Osteoblast (primary cell): ENCODE data around the gene LRRC10. TPM values are rescaled to one million over a fixed set of nuclear protein-coding genes. Genes with fewer than 3 reads are reported as not detected.

ENCODE experiments used
- DNase-seq: peaks from one replicate; pipeline ENCODE4 v3.0.0; 2011; ENCODE audit warnings: low spot score, mixed read lengths; ENCODE audit not compliant: insufficient read length; ENCODE audit errors: missing footprints
- H2AFZ ChIP-seq: 2 replicates; pipeline ENCODE4 v1.6.0; 2011; ENCODE audit warnings: mild to moderate bottlenecking, low read length
- H3K27ac ChIP-seq: 2 replicates; pipeline ENCODE4 v1.5.1; 2011; ENCODE audit warnings: mild to moderate bottlenecking, low read depth, low read length, moderate library complexity
- H3K27me3 ChIP-seq: 2 replicates; pipeline ENCODE4 v1.6.0; 2012; ENCODE audit warnings: mild to moderate bottlenecking, control low read depth, inconsistent platforms, low read length, moderate library complexity; ENCODE audit not compliant: insufficient read depth
- H3K36me3 ChIP-seq: 2 replicates; pipeline ENCODE4 v1.5.1; 2011; ENCODE audit warnings: mild to moderate bottlenecking, low read length, control low read depth, moderate library complexity; ENCODE audit not compliant: insufficient read depth
- H3K4me1 ChIP-seq: 2 replicates; pipeline ENCODE4 v1.5.1; 2011; ENCODE audit warnings: mild to moderate bottlenecking, low read length, control low read depth, moderate library complexity; ENCODE audit not compliant: insufficient read depth
- H3K4me2 ChIP-seq: 2 replicates; pipeline ENCODE4 v1.6.0; 2011; ENCODE audit warnings: mild to moderate bottlenecking, low read length; ENCODE audit not compliant: insufficient read depth
- H3K4me3 ChIP-seq: fragments of 200-600 bp; sonication (generic); 3 replicates; pipeline ENCODE4 v1.5.1; 2012; ENCODE audit warnings: mild to moderate bottlenecking, low read length, inconsistent platforms; ENCODE audit not compliant: insufficient read depth
- H3K79me2 ChIP-seq: 2 replicates; pipeline ENCODE4 v1.6.0; 2012; ENCODE audit warnings: mild to moderate bottlenecking, low read length, control low read depth, inconsistent platforms; ENCODE audit not compliant: insufficient read depth
- H3K9me3 ChIP-seq: 2 replicates; pipeline ENCODE4 v1.5.1; 2011; ENCODE audit warnings: low read depth, low read length, control low read depth
- H4K20me1 ChIP-seq: 2 replicates; pipeline ENCODE4 v1.6.0; 2012; ENCODE audit warnings: mild to moderate bottlenecking, low read length, control low read depth; ENCODE audit not compliant: insufficient read depth
- total RNA-seq: library from RNA; depleted of rRNA; stranded (reverse); fragments of >200 nt; gene quantifications from 2 replicates; pipeline ENCODE4 v1.2.3, GENCODE V29; 2012
- TF ChIP-seq, protein P1 (sequence below): IDR thresholded peaks from 2 replicates; pipeline ENCODE4 v1.5.1; 2011; ENCODE audit warnings: mild to moderate bottlenecking, low read depth, low read length, moderate library complexity; ENCODE audit errors: extremely low read depth

The LRRC10 gene
- total RNA-seq, 1 donor: not detected

DNA sequence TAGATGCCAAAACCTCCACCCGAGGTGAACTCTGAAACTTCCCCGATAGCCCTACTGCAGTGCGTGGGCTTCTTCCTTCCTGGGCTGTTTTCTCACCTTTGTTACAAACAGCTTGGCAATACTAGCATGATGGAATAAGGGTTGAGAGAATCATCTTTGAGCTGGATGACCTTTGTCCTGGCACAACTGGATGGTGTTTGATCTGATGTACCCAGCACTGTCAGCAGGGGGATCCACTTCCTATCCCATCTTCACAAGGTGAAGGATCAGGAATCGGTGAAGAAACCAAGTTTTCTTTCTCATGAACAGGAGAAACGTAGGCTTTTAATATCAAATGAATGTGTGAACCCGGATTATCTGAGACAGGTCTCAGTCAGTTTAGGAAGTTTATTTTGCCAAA is 19.5 kb upstream of the LRRC10 start:
- Histone ChIP-seq H3K27me3 (no peaks in the 10 kb centered on the region), H4K20me1 (no peaks in the 10 kb centered on the region), H3K27ac (no peak overlapping the region), H2AFZ (no peak overlapping the region), H3K4me1 (no peaks in the 10 kb centered on the region), H3K36me3 (no peaks in the 10 kb centered on the region), H3K9me3 (no peaks in the 10 kb centered on the region), H3K4me2 (no peak overlapping the region), H3K79me2 (no peaks in the 10 kb centered on the region), H3K4me3 (no peak overlapping the region)
- DNase-seq: no peak
- TF ChIP-seq, protein P1, sequence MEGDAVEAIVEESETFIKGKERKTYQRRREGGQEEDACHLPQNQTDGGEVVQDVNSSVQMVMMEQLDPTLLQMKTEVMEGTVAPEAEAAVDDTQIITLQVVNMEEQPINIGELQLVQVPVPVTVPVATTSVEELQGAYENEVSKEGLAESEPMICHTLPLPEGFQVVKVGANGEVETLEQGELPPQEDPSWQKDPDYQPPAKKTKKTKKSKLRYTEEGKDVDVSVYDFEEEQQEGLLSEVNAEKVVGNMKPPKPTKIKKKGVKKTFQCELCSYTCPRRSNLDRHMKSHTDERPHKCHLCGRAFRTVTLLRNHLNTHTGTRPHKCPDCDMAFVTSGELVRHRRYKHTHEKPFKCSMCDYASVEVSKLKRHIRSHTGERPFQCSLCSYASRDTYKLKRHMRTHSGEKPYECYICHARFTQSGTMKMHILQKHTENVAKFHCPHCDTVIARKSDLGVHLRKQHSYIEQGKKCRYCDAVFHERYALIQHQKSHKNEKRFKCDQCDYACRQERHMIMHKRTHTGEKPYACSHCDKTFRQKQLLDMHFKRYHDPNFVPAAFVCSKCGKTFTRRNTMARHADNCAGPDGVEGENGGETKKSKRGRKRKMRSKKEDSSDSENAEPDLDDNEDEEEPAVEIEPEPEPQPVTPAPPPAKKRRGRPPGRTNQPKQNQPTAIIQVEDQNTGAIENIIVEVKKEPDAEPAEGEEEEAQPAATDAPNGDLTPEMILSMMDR: peak; percentile 43

DNA sequence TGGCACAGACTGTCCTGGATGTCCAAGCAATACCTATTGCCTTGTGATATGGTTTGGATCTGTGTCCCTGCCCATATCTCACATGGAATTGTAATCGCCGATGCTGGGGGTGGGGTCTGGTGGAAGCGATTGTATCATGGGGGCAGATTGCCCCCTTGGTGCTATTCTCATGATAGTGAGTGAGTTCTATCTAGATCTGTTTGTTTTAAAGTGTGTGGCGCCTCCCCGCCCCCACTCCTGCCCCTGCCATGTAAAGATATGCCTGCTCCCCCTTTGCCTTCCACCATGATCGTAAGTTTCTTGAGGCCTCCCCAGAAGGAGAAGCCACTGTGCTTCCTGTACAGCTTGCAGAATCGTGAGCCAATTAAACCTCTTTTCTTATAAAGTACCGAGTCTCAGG is 16.8 kb upstream of the LRRC10 start:
- Histone ChIP-seq H4K20me1 (no peaks in the 10 kb centered on the region), H3K27ac (no peak overlapping the region), H3K4me2 (no peak overlapping the region), H3K4me3 (no peak overlapping the region), H3K27me3 (no peaks in the 10 kb centered on the region), H3K4me1 (no peaks in the 10 kb centered on the region), H2AFZ (no peak overlapping the region), H3K9me3 (no peaks in the 10 kb centered on the region), H3K79me2 (no peaks in the 10 kb centered on the region), H3K36me3 (no peaks in the 10 kb centered on the region)
- TF ChIP-seq, protein P1: no peak
- no peak for DNase-seq

GRCh38 chr12:69623970-69624369 is 13.3 kb upstream of the LRRC10 start:
- no peak for DNase-seq
- Histone ChIP-seq H3K4me3 (no peak overlapping the region), H3K9me3 (no peaks in the 10 kb centered on the region), H2AFZ (no peak overlapping the region), H3K4me2 (no peak overlapping the region), H3K27ac (no peak overlapping the region), H4K20me1 (no peaks in the 10 kb centered on the region), H3K4me1 (no peaks in the 10 kb centered on the region), H3K27me3 (no peaks in the 10 kb centered on the region), H3K79me2 (no peaks in the 10 kb centered on the region), H3K36me3 (no peaks in the 10 kb centered on the region)
- TF ChIP-seq, protein P1: no peak

- H3K9me3 ChIP-seq: no peaks in the 10 kb centered on the region
- TF ChIP-seq, protein P1: no peak
- H3K27ac ChIP-seq: no peak overlapping the region
Observed at GRCh38 chr12:69621551-69621950, 10.8 kb upstream of the LRRC10 start.

More at GRCh38 chr12:69621551-69621950, 10.8 kb upstream of the LRRC10 start:
- Histone ChIP-seq H3K36me3 (no peaks in the 10 kb centered on the region), H3K27me3 (peaks cover 2% of the 10 kb centered on the region), H4K20me1 (no peaks in the 10 kb centered on the region), H2AFZ (no peak overlapping the region), H3K4me2 (no peak overlapping the region), H3K4me3 (no peak overlapping the region), H3K4me1 (no peaks in the 10 kb centered on the region), H3K79me2 (no peaks in the 10 kb centered on the region)
- no peak for DNase-seq
